HG03097 (cell line): ENCODE data around the gene ICAM4.
"Not testable (repeated sequence)": the region's sequence is repeated elsewhere in the genome, so short reads cannot be mapped to it uniquely, and the experiment has no call there.

Experiments
- ATAC-seq: cut with Tn5 transposase; IDR thresholded peaks from one replicate; pipeline ENCODE4 v1.9.1; 2021; ENCODE audit not compliant: unreplicated experiment, low FRiP score

Gene ICAM4

GRCh38 chr19:10334588-10335351 is 48.0 kb downstream of the ICAM4 start:
- no peak for ATAC-seq

- no peak for ATAC-seq
Observed at GRCh38 chr19:10335352-10335985, 48.7 kb downstream of the ICAM4 start.

GRCh38 chr19:10336725-10337124 is 50.0 kb downstream of the ICAM4 start:
- ATAC-seq = not testable (repeated sequence)
